ENCODE measurements around the gene OTOF. TPM values are rescaled to one million over a fixed set of nuclear protein-coding genes. Genes with fewer than 3 reads are reported as not detected.
A peak's percentile ranks its signal among the peaks of the same experiment; 100 is the strongest.

OTOF gene
- total RNA-seq, 2 donors from 2014 or later: 0.50 to 0.57 TPM

GRCh38 chr2:26463244-26464192, 14.4 kb downstream of the OTOF start:
- no peak for ATAC-seq
- Mint-ChIP-seq H3K4me3 (no peak overlapping the region), H3K36me3 (no peaks in the 10 kb centered on the region), H3K4me1 (ENCODE audit: low read depth in 2 of 2) (no peaks in the 10 kb centered on the region), H3K9me3 (no peaks in the 10 kb centered on the region), H3K27ac (no peak overlapping the region), H3K27me3 (no peaks in the 10 kb centered on the region)
- no peak for DNase-seq (ENCODE audit: low spot score)

DNA sequence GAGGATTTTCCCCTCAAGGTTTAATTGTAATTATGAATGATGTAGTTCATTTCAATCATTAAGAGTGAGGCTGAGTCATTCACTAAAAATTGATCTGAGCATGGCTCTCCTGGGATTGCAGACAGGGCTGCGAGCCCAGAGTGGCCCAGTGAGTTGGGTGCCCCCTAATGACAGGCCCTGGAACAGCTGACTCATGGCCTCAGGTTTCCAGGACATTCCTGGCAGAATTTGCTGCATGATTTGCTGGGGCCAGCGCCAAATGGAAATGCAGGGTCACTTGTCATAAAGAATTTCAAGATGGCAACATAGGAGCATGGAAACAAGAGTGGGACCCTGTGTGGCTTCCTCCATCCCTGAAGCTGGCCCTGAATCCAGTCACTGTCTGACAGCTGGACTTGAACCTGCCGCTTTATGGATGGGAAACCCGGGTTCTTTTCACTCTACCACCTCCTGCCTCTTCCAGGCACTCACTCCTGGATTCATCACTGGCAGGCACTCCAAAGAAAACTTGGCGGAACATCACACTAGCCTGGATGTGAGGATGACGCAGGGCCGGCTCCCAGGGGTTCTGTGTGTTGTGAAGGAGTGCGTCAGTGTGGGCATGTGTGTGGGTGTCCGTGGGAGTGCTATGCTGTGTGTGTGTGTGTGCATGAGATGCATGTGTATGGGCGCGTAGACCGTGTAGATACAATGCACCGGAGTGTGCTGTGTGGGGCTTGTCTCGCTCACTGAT, 15.2 kb downstream of the OTOF start:
- Mint-ChIP-seq H3K4me1 (ENCODE audit: low read depth in 2 of 2) (no peaks in the 10 kb centered on the region), H3K36me3 (no peaks in the 10 kb centered on the region), H3K4me3 (no peak overlapping the region), H3K27ac (no peak overlapping the region), H3K27me3 (no peaks in the 10 kb centered on the region), H3K9me3 (no peaks in the 10 kb centered on the region)
- ATAC-seq (no peak), DNase-seq (ENCODE audit: low spot score) (no peak)

- Mint-ChIP-seq H3K27me3 (no peaks in the 10 kb centered on the region), H3K27ac (no peak overlapping the region), H3K4me3 (no peak overlapping the region), H3K36me3 (no peaks in the 10 kb centered on the region), H3K4me1 (ENCODE audit: low read depth in 2 of 2) (no peaks in the 10 kb centered on the region), H3K9me3 (no peaks in the 10 kb centered on the region)
- ATAC-seq (no peak), DNase-seq (ENCODE audit: low spot score) (no peak)
Observed at GRCh38 chr2:26462100-26462499, 15.8 kb downstream of the OTOF start.

DNA sequence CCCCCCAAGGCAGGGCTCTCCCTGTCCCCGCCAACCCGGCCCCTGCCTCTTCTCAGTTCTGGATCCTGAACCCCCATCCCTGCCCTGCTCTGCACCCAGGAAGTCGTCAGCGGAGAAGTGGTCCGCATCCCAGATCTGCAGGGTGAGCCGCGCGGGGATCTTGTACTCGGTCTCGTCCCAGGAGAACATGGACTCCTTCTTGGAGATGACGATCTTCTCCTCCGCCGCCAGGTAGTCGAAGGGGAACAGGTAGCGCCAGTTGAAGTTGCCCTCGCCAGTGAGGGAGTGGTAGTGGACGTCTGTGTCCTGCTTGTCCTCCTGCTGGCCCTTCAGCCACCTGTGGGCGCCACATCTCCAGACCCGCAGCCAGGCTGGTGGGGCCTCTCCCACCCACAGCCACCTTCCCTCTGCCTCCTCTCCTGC, 16.3 kb downstream of the OTOF start:
- Mint-ChIP-seq H3K27me3 (no peaks in the 10 kb centered on the region), H3K36me3 (no peaks in the 10 kb centered on the region), H3K4me3 (no peak overlapping the region), H3K9me3 (no peaks in the 10 kb centered on the region), H3K4me1 (ENCODE audit: low read depth in 2 of 2) (no peaks in the 10 kb centered on the region), H3K27ac (no peak overlapping the region)
- ATAC-seq (no peak), DNase-seq (ENCODE audit: low spot score) (no peak)

DNA sequence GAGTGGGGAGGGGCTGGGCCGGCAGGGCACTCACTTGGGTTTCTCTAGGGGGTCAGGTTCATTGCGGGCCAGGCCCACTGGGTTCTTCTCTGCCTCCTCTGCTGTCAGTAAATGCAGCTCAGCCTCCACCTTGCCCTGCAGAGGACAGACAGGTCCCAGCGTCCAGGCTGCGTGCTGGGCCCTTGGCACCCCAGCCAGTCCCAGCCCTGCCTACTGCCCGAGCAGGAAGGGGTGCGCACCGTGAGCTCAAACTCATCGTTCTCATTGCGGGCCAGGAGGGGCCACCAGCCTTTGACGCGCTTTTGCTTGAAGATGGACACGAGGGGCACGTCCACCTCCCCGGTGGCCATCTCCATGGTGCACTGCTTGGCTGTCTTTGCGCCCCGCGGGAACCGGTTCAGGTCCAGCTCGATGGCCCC, 17.3 kb downstream of the OTOF start:
- Mint-ChIP-seq H3K4me3 (no peak overlapping the region), H3K9me3 (no peaks in the 10 kb centered on the region), H3K27ac (no peak overlapping the region), H3K4me1 (ENCODE audit: low read depth in 2 of 2) (no peaks in the 10 kb centered on the region), H3K27me3 (no peaks in the 10 kb centered on the region), H3K36me3 (no peaks in the 10 kb centered on the region)
- DNase-seq (ENCODE audit: low spot score): no peak
- ATAC-seq: no peak

- H3K27ac Mint-ChIP-seq: no peak overlapping the region
- H3K27me3 Mint-ChIP-seq: no peaks in the 10 kb centered on the region
- DNase-seq (ENCODE audit: low spot score) (no peak), ATAC-seq (no peak)
- H3K9me3 Mint-ChIP-seq: no peaks in the 10 kb centered on the region
- H3K36me3 Mint-ChIP-seq: no peaks in the 10 kb centered on the region
- H3K4me3 Mint-ChIP-seq: no peak overlapping the region
- no peaks in the 10 kb centered on the region for H3K4me1 Mint-ChIP-seq (ENCODE audit: low read depth in 2 of 2)
Observed at GRCh38 chr2:26459991-26460612, 17.8 kb downstream of the OTOF start.

GRCh38 chr2:26458365-26459042, 19.4 kb downstream of the OTOF start:
- peaks cover 2 to 5% of the 10 kb centered on the region in 2 donors for H3K27me3 Mint-ChIP-seq
- no peak overlapping the region for H3K27ac Mint-ChIP-seq
- ATAC-seq (no peak), DNase-seq (ENCODE audit: low spot score) (no peak)
- no peaks in the 10 kb centered on the region for H3K36me3 Mint-ChIP-seq
- H3K4me3 Mint-ChIP-seq: no peak overlapping the region
- no peaks in the 10 kb centered on the region for H3K9me3 Mint-ChIP-seq
- no peaks in the 10 kb centered on the region for H3K4me1 Mint-ChIP-seq (ENCODE audit: low read depth in 2 of 2)

GRCh38 chr2:26457695-26458364, 20.1 kb downstream of the OTOF start:
- no peak for ATAC-seq
- Mint-ChIP-seq H3K27ac (no peak overlapping the region), H3K36me3 (no peaks in the 10 kb centered on the region), H3K4me1 (ENCODE audit: low read depth in 2 of 2) (no peaks in the 10 kb centered on the region), H3K27me3 (peaks cover 2 to 12% of the 10 kb centered on the region in 2 donors), H3K9me3 (no peaks in the 10 kb centered on the region), H3K4me3 (no peak overlapping the region)
- DNase-seq (ENCODE audit: low spot score): no peak

DNA sequence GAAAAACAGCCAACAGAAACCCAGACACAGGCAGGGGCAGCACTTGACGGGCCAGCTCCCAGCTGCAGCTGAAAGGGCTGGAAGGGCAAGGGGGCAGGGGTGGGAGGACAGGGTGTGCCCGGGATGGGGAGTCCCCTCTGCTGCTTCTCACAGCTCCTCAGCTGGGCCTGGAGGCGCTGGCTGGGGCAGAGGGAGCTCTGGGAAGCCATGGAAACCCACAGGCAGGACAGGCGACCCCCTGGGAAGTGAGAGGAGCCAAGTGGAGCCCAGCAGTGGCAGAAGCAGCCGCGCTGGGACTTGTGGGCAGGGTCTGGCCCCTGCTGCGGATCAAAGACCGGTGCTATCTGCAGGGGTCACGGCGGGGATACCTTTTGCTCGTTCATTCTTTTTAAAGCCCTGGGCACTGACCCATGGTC, 20.7 kb downstream of the OTOF start:
- Mint-ChIP-seq H3K27me3 (peaks cover 2 to 13% of the 10 kb centered on the region in 2 donors), H3K36me3 (no peaks in the 10 kb centered on the region), H3K9me3 (no peaks in the 10 kb centered on the region), H3K4me1 (ENCODE audit: low read depth in 2 of 2) (no peaks in the 10 kb centered on the region), H3K27ac (no peak overlapping the region), H3K4me3 (no peak overlapping the region)
- ATAC-seq: no peak
- DNase-seq (ENCODE audit: low spot score): no peak

- H3K4me3 Mint-ChIP-seq: no peak overlapping the region
- H3K4me1 Mint-ChIP-seq (ENCODE audit: low read depth in 2 of 2): no peaks in the 10 kb centered on the region
- no peaks in the 10 kb centered on the region for H3K36me3 Mint-ChIP-seq
- no peaks in the 10 kb centered on the region for H3K9me3 Mint-ChIP-seq
- DNase-seq (ENCODE audit: low spot score) (no peak), ATAC-seq (no peak)
- no peak overlapping the region for H3K27ac Mint-ChIP-seq
- H3K27me3 Mint-ChIP-seq: peaks cover 2 to 15% of the 10 kb centered on the region in 2 donors
Observed at GRCh38 chr2:26456440-26457250, 21.3 kb downstream of the OTOF start.

DNA sequence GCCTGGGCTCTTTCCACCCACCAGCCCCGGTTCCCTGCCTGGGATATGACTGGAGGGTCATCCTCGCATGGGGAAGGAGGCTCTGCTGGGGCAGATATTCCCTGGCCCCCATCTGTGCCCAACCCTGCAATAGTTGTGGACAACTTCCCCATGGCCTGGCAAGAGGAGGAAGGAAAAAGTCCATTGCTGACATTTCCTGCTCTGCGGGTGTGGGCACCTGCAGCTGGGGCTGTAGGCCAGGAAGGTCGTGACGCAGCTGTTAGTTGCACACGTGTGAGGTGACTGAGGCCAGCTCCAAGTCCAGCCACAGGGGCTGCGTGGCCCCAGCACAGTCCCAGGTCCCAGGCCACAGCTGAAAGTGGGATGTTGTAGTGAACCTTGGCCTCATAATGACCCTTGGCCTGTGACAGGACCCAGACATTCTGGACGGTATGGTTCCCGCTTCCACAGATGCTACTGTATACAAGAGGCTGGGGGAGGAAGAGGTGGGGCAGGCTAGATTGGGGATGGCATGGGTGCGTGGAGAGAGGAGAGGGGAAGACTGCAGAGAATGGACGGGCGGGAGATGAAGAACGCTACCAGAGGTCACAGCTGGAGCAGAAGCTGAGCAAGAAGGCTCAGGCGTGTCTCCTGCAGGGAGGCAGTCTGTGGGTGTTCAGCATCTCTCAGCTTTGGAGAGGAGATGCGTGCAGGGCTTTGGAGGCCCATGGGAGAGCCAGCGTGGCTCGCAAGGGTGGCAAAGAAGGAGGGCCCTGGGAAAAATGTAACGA, 22.1 kb downstream of the OTOF start:
- H3K9me3 Mint-ChIP-seq: no peaks in the 10 kb centered on the region
- peak in 1 of 2 donors; percentile 12 for ATAC-seq
- DNase-seq (ENCODE audit: low spot score): no peak
- H3K4me3 Mint-ChIP-seq: no peak overlapping the region
- peaks cover 2 to 20% of the 10 kb centered on the region in 2 donors for H3K27me3 Mint-ChIP-seq
- no peak overlapping the region for H3K27ac Mint-ChIP-seq
- no peaks in the 10 kb centered on the region for H3K36me3 Mint-ChIP-seq
- H3K4me1 Mint-ChIP-seq (ENCODE audit: low read depth in 2 of 2): no peaks in the 10 kb centered on the region

Measured in natural killer cell treated with Interleukin-12 subunit alpha and Interleukin-12 subunit beta and Interleukin-15 and Interleukin-18, amount 100 ng/mL, for 72 hours (primary cell).